OCI-LY1 (cell line): ENCODE results near the gene TRIM27.

ENCODE experiments used
- EZH2 ChIP-seq: fragments of 200-600 bp; sonication (generic), shearing (Covaris generic); IDR thresholded peaks from 2 replicates; pipeline ENCODE4 v1.8.0; 2017; ENCODE audit warnings: borderline replicate concordance, mixed run types, mild to moderate bottlenecking, antibody characterized with exemption, low read length, moderate library complexity, mixed read lengths
- TF ChIP-seq, protein P1 (sequence below): fragments of 200-600 bp; sonication (generic), shearing (Covaris generic); IDR thresholded peaks from 2 replicates; pipeline ENCODE4 v1.5.1; 2017; ENCODE audit warnings: mild to moderate bottlenecking, antibody characterized with exemption, low read length, moderate library complexity, mixed read lengths

DNA sequence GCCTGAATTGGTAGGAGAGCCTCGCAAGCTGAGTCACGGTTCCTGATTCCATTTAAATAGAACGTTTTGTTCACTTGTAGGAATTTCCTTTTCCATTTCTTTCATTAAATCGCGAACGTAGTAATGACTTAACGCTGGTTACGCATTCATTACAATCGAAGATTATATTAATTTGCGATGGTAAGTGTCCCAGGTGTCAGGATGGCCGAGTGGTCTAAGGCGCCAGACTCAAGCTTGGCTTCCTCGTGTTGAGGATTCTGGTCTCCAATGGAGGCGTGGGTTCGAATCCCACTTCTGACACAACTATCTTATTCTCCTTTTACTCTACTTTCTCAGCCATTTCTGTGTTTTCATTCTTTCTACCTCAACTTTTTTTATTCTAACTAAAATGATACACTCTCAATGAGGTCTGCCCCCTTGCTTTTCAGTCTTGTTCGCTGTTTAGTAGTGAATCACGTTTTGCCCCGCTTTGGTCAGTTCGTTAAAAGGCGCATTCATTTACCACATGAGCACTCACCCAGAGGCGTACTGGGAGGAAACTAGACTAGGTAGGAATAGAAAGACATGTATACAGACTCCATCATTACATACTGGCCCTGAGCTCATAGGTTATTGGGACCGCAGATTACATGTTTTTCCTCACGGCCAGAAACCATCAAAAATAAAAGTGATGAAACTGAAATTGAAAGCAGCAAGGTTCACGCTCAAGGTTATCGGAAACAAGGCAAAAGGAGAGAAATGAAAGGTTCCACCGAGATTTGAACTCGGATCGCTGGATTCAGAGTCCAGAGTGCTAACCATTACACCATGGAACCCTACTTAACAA lies 17.3 kb upstream of the TRIM27 start:
- TF ChIP-seq, protein P1, sequence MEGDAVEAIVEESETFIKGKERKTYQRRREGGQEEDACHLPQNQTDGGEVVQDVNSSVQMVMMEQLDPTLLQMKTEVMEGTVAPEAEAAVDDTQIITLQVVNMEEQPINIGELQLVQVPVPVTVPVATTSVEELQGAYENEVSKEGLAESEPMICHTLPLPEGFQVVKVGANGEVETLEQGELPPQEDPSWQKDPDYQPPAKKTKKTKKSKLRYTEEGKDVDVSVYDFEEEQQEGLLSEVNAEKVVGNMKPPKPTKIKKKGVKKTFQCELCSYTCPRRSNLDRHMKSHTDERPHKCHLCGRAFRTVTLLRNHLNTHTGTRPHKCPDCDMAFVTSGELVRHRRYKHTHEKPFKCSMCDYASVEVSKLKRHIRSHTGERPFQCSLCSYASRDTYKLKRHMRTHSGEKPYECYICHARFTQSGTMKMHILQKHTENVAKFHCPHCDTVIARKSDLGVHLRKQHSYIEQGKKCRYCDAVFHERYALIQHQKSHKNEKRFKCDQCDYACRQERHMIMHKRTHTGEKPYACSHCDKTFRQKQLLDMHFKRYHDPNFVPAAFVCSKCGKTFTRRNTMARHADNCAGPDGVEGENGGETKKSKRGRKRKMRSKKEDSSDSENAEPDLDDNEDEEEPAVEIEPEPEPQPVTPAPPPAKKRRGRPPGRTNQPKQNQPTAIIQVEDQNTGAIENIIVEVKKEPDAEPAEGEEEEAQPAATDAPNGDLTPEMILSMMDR = no peak
- no peak for TF ChIP-seq EZH2
